Activated CD4-positive, alpha-beta T cell treated with anti-CD3 and anti-CD28 coated beads, Interleukin-2, Interleukin-4, amounts not matched to agents 100 ng/mL and 50 ng/mL, durations not matched to agents 16 hours and 8 hours (primary cell): Measurements from ENCODE around the gene AKT2.

Source experiments
- DNase-seq: peaks from one replicate; pipeline ENCODE4 v3.0.0-alpha.2; 2020; ENCODE audit warnings: low spot score

Gene AKT2

GRCh38 chr19:40252395-40252794 is 32.8 kb downstream of the AKT2 start:
- DNase-seq = no peak

- DNase-seq = no peak
Observed at GRCh38 chr19:40251991-40252390, 33.2 kb downstream of the AKT2 start.

GRCh38 chr19:40251244-40251643 is 33.9 kb downstream of the AKT2 start:
- DNase-seq = no peak

GRCh38 chr19:40249781-40250180 is 35.4 kb downstream of the AKT2 start:
- DNase-seq = no peak

- DNase-seq = no peak
Observed at GRCh38 chr19:40249201-40249600, 35.9 kb downstream of the AKT2 start.

- DNase-seq = no peak
Observed at GRCh38 chr19:40247735-40248262, 37.3 kb downstream of the AKT2 start.

- DNase-seq = no peak
Observed at GRCh38 chr19:40247178-40247577, 38.0 kb downstream of the AKT2 start.

GRCh38 chr19:40246292-40247073 is 38.7 kb downstream of the AKT2 start:
- no peak for DNase-seq

- no peak for DNase-seq
Observed at GRCh38 chr19:40245506-40246128, 39.5 kb downstream of the AKT2 start.

GRCh38 chr19:40244579-40245317 is 40.4 kb downstream of the AKT2 start:
- DNase-seq = no peak

- DNase-seq = no peak
Observed at GRCh38 chr19:40243181-40243580, 42.0 kb downstream of the AKT2 start.

- DNase-seq = no peak
Observed at GRCh38 chr19:40242480-40242879, 42.7 kb downstream of the AKT2 start.

GRCh38 chr19:40241809-40242384 is 43.2 kb downstream of the AKT2 start:
- no peak for DNase-seq

- no peak for DNase-seq
Observed at GRCh38 chr19:40241125-40241808, 43.9 kb downstream of the AKT2 start.

GRCh38 chr19:40240332-40240731 is 44.8 kb downstream of the AKT2 start:
- no peak for DNase-seq

- no peak for DNase-seq
Observed at GRCh38 chr19:40239415-40240226, 45.5 kb downstream of the AKT2 start.

GRCh38 chr19:40238775-40239174 is 46.4 kb downstream of the AKT2 start:
- no peak for DNase-seq

GRCh38 chr19:40237791-40238190 is 47.4 kb downstream of the AKT2 start:
- DNase-seq = no peak

GRCh38 chr19:40236366-40236765 is 48.8 kb downstream of the AKT2 start:
- no peak for DNase-seq

- no peak for DNase-seq
Observed at GRCh38 chr19:40236026-40236355, 49.2 kb downstream of the AKT2 start.
